Transverse colon (tissue), 4 donors: Measurements from ENCODE around the gene HCAR2.

Source experiments
- EP300 ChIP-seq: sonication (generic); formaldehyde crosslinking; IDR thresholded peaks from one replicate; pipeline ENCODE4 v1.6.1; 2017; ENCODE audit warnings: antibody characterized with exemption, low read depth
- POLR2A ChIP-seq: fragments of 450-650 bp; IDR thresholded peaks from one replicate; pipeline ENCODE4 v1.6.1; 2016; ENCODE audit warnings: antibody characterized with exemption, mild to moderate bottlenecking, moderate library complexity
- POLR2AphosphoS5 ChIP-seq, 3 donors: sonication (generic); formaldehyde crosslinking; IDR thresholded peaks; one replicate each; pipeline ENCODE4 v1.6.1; 2016; ENCODE audit warnings: antibody characterized with exemption in 3 of 3
- TF ChIP-seq, protein P1 (sequence below), 5 experiments: fragments of 200-600 bp in 3 of 5; fragments of 450-650 bp in 2 of 5; sonication (generic) in 3 of 5; IDR thresholded peaks; 1 replicate in 2 of 5; 2 replicates in 3 of 5; pipeline ENCODE4 v1.5.1; 2016 to 2017; ENCODE audit warnings: antibody characterized with exemption in 5 of 5, inconsistent platforms in 3 of 5, mild to moderate bottlenecking in 2 of 5, moderate library complexity in 1 of 5

DNA sequence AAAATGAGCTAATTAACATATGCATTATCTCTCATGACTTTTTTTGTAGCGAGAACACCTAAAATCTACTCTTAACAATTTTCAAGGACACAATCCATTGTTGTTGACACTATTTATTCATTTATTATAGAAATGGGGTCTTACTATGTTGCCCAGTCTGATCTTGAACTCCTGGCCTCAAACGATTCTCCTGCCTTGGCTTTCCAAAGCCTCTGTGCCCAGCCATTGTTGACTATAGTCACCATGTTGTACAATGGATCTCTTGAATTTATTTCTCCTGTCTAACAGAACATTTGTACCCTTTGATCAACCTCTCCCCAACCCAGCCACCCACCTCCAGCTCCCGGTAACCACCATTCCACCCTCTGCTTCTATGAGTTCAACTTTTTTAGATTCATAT lies 41.2 kb downstream of the HCAR2 start:
- TF ChIP-seq, protein P1, sequence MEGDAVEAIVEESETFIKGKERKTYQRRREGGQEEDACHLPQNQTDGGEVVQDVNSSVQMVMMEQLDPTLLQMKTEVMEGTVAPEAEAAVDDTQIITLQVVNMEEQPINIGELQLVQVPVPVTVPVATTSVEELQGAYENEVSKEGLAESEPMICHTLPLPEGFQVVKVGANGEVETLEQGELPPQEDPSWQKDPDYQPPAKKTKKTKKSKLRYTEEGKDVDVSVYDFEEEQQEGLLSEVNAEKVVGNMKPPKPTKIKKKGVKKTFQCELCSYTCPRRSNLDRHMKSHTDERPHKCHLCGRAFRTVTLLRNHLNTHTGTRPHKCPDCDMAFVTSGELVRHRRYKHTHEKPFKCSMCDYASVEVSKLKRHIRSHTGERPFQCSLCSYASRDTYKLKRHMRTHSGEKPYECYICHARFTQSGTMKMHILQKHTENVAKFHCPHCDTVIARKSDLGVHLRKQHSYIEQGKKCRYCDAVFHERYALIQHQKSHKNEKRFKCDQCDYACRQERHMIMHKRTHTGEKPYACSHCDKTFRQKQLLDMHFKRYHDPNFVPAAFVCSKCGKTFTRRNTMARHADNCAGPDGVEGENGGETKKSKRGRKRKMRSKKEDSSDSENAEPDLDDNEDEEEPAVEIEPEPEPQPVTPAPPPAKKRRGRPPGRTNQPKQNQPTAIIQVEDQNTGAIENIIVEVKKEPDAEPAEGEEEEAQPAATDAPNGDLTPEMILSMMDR (IDR thresholded peaks at IDR 0.05): no peak
- TF ChIP-seq EP300: no peak
- no peak for TF ChIP-seq POLR2A
- TF ChIP-seq POLR2AphosphoS5 (IDR thresholded peaks at IDR 0.05): no peak
